RPMI7951 (cell line): ENCODE data around the gene BRMS1. TPM values are rescaled to one million over a fixed set of nuclear protein-coding genes. Genes with fewer than 3 reads are reported as not detected.

Source experiments
- DNase-seq: peaks from one replicate; pipeline ENCODE4 v3.0.0-alpha.2; 2012; ENCODE audit warnings: low read depth
- total RNA-seq: library from RNA; depleted of rRNA; stranded (reverse); fragments of >200 nt; shearing (Covaris generic); gene quantifications from 2 replicates; pipeline ENCODE4 v1.2.3, GENCODE V29; 2014

The BRMS1 gene
- total RNA-seq, 1 experiment from 2014 or later, result 92.6 TPM

DNA sequence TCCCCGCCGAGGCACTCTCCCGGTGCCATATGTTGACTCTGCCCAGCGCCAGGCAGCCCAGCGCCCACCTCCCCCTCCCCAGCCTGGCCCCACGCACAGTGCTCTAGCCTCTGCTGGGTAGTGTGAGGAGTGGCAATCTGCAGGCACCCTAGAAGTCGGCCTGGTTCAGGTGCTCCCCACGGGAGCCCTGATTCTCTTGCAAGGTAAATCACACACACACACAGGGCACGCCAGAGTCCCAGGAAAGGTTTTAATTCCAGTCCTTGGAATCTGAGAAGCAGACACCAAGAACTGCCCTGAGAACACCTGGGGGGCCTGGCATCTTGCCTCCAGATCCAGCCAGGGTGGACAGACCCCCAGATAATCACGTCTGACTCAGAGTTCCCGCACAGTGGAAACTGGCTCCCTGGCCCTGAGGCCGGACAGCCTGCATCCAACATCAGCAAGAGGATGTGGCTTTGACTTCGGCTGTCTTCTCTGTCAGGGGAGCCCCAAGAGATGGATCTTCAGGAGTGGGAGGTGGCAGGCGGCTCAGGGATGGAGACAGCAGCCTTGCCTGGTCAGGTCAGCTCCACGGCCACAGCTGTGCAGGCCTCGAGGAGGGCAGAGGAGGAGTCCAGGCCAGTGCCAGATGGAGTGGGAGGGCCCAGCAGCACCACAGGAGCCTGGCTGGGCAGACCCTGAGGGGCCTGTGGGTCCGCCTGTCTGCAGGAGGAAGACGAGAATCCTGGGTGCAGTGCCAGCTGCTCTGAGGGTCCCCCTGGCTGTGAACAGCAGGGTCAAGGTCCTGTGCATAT is 7.6 kb downstream of the BRMS1 start:
- peak; percentile 95 for DNase-seq

DNA sequence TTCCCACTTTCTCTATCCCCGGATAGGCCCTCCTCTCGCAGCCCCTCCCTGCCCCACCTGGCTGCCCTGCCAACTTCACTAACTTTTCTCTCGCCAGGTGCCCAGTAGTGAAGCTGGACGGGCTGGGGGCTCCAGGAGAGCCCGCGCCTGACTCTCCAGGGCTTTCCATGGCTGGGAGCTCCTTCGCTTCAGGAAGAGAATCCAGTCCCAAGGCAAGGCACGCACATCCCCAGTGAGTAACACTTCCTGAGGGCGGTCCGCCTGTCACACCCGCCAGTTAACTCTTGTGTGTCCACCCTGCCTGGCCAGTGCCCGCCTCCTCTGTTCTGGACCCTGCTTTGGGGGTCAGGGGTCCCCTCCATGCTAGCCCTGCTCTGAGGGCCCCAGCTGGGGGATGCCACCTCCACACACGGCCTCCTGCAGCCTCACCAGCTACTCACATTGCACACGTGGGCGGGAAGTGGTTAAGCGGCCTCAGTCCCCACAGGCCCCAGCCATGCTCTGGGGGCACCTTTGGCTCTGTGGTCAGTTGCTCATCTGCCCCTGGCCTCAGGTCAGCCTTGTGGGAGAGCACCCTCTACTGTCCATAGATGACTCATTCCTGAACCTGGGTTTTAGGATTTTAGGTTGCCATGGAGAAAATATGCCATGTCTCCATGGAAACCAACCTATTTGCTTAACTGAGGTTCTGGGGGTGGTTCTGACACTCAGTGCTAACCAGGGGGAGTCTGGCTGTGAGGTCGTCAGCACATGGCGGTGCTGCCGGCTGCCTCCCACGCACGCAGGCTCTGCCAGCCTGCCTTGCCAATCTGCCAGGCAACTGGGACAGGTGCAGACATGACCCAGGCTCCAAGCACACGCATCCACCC is 8.4 kb downstream of the BRMS1 start, which contains the start of gene RIN1:
RIN1 (minus strand) TSS at position 201 of the 869 bp plus-strand sequence; CDS start at position 169, 32 bp downstream.
- peak; percentile 100 for DNase-seq

DNA sequence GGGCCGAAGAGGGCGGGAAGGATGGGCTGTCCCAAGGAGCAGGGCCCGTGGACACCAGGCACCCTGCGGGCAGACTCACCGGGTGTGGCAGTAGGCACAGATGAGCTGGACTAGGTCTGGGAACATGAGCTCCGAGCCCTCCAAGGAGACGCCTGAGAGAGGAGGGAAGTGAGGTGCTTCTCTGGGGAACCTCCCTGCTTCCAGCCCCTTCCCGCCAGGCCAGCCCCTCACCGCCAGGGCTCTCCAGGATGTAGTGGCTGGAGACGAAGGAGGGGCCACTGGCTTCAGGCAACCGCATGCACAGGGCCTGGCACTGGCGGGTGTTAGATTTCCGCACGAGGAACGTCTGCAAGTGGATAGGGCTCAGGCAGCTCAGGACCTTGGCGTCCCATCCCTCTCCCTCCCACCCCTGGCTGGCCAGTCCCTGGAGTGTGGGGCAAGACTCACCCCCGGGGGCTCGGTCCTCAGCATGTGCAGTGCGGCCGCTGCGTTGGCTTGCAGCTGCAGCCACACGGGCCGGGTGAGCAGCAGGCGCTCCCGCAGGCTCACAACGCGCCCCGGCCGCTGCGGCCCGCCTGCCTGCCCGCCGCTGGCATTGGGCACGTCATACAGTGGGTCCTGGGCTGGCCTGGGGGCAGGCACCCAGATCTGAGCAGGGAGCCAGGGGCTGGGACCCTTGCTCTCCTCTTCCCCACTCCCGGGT is 9.2 kb downstream of the BRMS1 start:
- DNase-seq, result peak; percentile 91

DNA sequence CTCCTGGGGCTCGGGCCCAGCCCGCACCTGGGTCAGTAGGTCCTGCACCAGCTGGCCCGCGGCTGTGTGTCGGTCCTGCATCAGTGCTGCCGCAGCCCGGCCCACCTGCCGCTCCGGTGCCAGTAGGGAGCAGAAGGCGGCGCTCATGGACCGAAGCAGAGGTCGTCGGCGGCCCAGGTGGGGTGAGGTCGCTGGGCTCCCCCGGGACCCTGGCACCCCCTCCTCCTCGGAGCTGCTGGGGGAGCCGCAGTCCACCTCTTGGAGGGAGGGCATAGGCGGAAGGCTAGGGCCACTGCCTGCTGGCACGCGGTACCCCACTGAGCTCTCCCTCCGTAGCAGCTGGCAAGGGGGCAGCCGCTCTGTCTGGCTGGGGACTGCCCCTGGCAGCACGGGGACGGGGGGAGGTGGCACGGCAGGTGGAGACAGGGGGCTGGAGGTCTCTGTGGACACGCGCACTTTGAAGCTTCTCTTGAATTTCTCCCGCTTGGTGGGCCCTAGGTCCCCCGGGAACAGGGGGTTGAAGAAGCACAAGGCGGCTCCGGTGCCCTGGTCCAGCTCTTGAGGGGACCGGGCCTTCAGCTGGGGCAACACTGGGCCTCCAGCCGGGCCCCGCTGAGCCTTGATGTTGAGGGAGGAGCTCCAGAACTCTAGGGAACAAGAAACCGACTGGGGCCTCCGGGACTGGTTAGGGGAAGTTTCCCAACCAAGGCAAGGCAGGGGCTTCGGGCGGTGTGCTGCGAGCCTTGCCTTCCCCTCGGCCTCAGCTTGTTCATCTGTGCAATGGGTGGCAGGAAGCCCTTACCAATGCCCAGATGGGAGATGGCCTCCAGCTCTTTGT is 10.1 kb downstream of the BRMS1 start:
- no peak for DNase-seq

DNA sequence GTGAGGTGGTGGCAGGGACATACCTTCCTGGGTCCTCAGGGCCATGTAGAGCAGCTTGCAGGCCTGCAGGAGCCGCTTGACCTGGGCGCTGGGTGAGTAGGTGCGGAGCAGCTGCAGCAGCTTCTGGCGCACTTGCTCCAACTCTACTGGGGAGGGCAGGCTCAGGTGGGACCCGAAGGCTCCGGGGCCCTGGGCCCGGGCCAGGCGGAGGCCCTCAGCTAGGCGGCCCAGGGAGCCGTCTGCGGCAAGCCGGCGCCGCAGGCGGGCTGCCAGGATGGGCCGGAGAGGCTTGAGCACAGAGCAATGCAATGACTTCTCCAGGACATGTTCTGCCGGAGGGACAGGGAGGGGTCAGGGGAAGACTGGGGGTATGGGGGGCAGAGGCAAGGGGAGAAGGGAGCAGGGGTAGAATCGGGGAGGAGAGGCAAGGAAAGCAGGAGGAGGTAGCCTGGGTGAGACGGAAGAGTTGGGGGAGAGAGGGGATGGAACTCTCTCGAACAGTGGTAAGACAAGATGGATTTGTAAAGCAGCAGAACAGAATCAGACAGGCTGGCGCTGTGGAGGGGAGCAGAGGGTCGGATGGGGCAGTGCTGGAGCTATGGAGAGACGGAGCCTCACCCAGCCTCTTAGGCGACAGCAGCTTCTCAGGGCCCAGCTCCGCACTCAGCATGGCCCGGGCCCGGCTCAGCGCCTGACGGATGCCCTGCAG is 10.9 kb downstream of the BRMS1 start:
- DNase-seq, result no peak

DNA sequence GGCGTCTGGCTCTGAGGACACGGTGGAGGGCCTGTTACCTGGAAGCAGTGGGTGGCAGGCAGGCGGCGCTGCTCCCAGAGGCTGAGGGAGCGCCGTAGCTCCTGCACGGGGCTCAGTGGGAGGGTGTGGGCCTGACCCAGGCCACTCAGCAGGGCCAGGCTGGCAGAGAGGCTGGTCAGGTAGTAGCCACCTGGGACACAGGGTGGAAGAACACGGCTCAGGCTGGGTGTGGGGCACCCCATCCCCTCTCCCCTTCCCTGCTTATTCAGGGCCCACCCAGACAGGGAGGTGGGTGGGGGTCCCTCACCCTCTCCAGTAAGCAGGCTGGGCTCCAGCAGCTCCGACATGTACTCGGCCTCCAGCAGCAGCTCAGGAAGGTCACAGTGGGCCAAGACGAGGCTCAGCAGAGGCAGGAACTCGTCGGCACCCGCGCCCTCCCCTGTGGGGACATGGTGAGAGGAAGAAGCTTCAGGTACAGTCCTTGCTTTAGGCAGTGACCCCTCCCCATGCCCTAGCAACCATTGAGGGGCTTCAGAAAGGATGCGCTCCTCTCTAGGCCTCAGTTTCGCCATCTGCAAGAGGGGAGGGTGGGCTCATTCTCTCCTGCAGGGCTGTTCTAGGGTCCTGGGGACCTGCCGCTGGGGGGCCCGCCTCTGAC is 11.6 kb downstream of the BRMS1 start:
- DNase-seq, result no peak

GRCh38 chr11:66332371-66333219 is 12.3 kb downstream of the BRMS1 start:
- no peak for DNase-seq

- no peak for DNase-seq
These were observed 13.1 kb downstream of the BRMS1 start for GRCh38 chr11:66331542-66332370.

- DNase-seq, result no peak
These were observed 14.0 kb downstream of the BRMS1 start for GRCh38 chr11:66330931-66331330.

- DNase-seq, result peak; percentile 21
These were observed 15.7 kb downstream of the BRMS1 start for GRCh38 chr11:66329165-66329673.

- peak; percentile 79 for DNase-seq
These were observed 16.4 kb downstream of the BRMS1 start for GRCh38 chr11:66328302-66329144.

GRCh38 chr11:66328031-66328301 is 16.9 kb downstream of the BRMS1 start:
- DNase-seq, result peak; percentile 40

DNA sequence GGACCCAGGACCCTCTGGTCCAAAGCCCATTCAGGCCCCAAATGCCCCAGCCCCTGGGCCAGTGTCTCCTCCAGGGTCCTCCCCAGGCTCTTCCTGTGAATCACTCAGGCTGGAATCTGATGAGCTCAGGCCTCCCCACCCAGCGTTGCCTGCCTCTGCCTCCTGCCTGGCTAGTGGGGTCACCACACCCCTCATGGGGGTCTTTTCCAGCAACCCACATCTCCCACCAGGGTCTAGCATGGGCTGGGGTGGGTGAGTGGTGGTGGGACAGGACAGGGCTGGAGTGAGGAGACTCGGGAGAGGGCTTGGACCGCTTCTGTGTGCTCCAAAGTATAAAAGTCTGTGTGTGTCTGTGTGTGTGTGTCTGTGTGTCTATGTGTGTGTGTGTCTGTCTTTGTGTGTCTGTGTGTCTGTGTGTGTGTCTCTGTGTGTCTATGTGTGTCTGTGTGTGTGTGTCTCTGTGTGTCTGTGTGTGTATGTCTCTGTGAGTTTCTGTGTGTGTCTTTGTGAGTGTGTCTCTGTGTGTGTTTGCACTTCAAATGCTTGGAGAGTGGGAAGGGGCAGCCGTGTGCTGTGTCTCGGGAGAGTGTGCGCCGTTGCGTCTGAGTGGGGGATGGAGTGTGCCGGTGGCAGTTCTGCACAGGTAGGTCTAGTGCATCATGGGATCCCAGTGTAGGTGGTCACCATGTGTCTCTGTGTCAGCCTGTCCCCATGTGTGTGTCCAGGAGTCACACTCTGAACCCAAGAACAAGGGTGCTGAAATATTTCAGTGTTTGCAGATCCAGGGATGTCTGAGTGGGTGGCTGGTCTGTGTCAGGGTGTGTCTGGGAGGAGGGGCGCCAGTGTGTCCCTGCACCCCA is 17.5 kb downstream of the BRMS1 start:
- peak; percentile 60 for DNase-seq

- peak; percentile 58 for DNase-seq
These were observed 18.4 kb downstream of the BRMS1 start for GRCh38 chr11:66326261-66327111.

- DNase-seq, result peak; percentile 32
These were observed 19.6 kb downstream of the BRMS1 start for GRCh38 chr11:66325263-66325671.
